Activated CD4-positive, alpha-beta T cell treated with anti-CD3 and anti-CD28 coated beads for 4 hours (primary cell): ENCODE results near the gene GMPS.
"Not testable (repeated sequence)": the region's sequence is repeated elsewhere in the genome, so short reads cannot be mapped to it uniquely, and the experiment has no call there.

Experiments used
- DNase-seq, 2 donors: peaks; one replicate each; pipeline ENCODE4 v3.0.0-alpha.2; 2020

The GMPS gene

DNA sequence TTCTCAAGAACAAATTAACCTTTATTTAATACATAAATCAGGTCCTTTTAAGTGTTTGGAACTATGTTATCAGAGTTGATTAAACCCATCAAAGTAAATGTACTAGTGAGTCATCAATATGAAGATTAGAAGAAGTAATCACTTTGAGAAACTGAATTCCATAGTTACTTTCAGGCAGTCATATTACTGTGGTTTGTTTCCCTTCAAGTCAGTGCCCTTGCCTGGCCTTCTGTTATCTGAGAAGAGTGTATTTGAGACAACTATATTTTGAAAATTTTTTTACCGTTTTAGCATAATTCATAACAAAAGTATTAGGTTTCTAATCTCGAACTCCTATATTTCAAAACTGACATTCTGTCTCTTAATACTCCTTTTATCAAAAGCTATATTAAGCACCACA, 73.6 kb downstream of the GMPS start:
- DNase-seq = no peak

DNA sequence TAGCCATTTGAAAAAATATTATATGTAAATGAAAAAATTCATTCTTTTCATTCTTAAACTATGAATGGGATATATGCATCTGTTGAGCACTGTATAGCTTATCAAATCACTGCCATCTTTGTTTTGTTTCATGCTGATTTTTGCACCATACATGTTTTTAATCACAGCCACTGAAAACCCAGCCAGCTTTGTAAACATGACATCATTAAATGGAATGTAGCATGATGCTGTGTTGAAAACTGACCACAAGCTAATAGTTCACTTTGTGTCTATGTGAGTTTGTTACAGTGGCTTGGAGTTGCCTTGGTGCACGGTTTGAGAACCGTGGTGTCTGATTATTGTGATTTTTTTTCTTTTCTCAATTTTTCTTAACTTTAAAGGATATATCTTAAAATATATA, 75.7 kb downstream of the GMPS start:
- DNase-seq = no peak

DNA sequence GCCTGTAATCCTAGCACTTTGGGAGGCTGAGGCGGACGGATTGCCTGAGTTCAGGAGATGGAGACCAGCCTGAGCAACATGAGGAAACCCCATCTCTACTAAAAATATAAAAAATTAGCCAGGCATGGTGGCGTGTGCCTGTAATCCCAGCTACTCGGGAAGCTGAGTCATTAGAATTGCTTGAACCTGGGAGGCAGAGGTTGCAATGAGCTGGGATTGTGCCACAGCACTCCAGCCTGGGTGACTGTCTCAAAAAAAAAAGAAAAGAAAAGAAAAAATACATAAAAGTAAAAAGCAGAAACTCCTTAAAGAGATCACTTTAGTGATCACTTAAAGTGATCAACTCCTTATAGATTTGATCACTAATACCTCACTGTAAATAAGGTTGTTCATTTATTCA, 78.0 kb downstream of the GMPS start:
- DNase-seq = no peak

DNA sequence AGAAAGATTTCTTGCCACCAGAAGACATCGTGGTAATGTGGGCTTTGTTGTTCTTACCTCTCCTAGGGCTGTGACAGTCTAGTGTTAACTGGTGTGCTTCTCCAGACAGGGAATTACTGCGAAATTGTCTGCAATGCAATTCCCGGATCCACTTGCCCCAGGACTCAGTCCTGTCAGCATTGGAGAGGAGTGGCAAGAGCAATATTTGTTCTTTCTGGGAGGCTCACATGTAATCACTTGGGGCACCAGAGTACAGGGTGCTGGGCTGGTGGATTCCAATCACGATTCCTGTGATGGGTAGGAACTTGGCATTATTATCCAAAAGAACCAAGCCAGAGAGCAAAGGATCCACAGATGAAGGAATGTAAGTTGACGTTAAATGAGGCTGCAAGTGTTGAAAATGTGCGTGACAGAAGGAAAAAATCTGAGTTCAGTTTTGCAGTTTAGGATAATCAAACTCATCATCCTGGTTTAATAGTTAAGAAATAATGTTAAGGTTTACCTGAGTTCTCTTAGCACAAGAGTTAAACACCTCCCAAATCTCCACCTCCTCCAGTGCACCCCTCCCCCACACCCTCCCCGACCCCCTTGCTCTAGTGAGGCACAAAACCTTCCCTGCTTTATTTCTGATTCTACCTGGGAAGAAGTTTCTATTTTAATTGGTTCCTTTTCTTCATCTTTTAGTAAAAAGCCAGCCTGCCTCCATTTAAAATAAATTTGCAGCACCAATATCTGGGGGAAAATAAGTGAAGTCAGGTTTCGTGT, 79.2 kb downstream of the GMPS start:
- no peak for DNase-seq

DNA sequence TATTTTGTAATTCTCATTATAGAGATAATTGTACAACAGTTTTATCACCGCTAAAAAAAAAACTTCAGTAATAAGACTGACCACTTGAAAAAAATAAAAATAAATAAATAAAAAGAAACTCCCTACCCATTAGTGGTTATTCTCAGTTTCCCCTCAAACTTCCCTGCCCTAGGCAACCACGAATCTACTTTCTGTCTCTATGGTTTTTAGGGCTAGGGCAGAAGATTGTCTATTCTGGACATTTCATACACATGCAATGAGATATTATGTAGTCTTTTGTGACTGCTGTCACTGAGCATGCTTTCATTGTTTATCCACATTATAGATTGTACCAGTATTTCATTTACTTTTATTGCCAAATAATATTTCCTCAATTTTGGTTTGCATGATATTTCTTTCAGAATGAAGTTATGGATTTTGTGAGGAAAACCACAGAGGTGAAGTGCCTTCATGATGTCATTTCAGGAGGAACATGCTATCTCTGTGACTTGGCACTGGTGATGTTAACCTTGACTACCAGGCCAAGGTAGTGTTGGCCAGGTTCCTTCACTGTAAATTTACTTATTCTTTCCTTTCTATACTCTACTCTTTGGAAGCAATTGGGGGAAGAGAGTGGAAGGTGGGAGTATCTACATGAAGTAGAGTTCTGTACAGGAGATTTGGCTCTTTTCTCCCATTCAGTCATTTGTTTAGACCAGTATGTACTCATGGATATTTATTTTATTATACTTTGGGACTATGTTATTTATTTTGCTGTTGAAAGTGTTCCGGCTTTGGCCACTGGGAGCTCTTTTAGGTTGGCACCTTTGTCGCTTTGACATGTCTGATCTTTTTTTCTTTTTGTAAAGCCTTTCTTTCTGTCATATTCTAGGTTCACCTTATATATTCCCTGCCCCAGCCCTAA, 86.3 kb downstream of the GMPS start:
- no peak for DNase-seq

DNA sequence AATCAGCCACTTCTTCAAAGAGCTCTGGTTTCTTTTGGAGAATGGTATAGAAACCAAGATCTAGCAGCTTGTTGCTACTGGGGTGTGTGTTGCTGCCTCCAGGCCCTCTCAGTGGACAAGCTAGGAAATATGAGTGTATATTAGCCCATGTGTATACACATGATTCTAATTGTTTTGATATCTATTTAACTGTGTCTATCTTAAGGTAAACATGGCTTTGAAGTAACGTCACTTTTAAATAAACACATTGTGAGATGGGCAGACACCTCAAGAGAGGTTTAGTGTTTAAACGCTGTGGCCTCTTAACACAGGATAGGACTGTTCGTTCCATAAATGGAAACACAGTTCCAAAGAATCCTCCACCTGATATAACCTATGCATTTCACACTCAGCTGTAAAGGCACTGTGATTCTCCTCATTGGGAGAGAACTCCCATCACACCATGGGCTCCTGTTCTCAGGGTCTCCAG, 87.0 kb downstream of the GMPS start:
- DNase-seq = no peak

DNA sequence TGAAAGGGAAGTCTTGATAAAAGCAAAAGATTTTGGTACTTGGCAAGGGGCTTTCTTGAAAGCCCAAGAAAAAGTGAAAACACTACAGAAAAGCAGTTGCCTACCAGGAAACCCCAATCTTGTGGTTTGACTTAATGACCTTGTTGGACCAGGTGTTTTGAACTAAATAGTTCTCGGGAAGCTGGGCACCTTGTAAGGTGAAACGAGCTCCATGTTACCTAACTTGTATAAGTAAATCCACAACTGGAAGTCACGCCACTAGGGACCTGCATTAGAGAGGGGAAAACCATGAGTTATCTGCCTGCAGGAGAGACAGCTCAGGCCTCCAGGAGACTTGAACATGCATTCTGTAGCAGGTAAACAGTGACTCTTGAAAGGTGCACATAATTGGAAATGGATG, 88.2 kb downstream of the GMPS start:
- DNase-seq = no peak

DNA sequence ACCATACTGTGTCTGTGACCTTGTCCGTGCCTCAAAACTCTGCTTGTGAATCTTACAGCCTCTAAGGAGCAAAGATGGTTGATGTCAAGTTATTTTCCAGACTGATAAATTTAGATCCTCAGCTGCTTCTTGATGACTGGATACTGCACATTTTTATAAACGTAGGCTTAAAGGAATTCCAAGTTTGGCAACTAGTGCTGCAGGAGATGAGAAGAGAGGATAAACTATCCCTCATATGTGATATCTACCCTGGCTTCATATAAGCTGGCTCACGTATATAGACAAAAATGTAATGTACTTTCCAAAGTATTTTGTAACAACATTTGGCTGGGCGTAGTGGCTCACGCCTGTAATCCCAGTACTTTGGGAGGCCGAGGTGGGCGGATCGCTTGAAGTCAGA, 89.6 kb downstream of the GMPS start:
- DNase-seq = no peak

DNA sequence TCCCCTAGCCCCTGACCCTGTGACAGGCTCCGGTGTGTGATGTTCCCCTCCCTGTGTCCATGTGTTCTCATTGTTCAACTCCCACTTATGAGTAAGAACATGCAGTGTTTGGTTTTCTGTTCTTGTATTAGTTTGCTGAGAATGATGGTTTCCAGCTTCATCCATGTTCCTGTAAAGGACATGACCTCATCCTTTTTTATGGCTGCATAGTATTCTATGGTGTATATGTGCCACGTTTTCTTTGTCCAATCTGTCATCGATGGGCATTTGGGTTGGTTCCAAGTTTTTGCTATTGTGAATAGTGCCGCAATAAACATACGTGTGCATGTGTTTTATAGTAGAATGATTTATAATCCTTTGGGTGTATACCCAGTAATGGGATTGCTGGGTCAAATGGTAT, 90.6 kb downstream of the GMPS start:
- not testable (repeated sequence) for DNase-seq

DNA sequence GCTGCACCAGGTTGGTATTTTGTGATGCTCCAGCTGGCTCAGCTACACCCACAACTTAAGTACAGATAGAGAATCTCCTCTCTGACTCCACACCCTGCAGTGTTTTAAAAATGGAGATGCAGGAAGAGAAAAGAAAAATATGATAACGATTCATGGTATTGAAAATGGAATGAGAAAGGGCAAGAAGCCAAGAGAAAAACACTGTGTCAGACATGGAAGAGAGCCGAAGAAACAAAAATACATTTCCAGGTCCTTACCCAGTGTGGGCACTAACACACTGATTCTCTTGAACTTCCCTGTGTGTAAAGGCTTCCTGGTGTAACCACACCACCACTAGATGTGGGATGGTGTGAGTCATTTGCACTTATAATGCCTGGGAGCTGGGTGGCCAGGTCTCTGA, 93.1 kb downstream of the GMPS start:
- DNase-seq = no peak

DNA sequence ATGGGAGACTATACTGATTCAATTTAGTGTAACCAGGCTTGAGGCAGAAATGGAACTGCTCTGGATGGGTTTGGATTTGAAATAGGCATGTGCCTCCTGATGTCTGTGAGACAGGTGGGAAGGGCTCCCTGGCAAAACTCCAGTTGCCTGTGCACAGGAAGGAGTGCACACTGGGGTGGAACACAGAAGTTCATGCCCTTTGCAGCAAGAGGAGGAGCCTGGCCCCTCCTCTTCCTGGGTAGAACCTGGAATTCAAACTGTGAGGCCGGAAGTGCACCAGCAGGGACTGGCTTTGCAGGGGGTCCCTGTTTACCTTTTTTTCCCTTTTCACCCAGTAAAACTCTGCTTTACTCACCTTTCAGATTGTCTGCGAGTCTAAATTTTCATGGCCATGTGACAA, 99.9 kb downstream of the GMPS start:
- DNase-seq = no peak

DNA sequence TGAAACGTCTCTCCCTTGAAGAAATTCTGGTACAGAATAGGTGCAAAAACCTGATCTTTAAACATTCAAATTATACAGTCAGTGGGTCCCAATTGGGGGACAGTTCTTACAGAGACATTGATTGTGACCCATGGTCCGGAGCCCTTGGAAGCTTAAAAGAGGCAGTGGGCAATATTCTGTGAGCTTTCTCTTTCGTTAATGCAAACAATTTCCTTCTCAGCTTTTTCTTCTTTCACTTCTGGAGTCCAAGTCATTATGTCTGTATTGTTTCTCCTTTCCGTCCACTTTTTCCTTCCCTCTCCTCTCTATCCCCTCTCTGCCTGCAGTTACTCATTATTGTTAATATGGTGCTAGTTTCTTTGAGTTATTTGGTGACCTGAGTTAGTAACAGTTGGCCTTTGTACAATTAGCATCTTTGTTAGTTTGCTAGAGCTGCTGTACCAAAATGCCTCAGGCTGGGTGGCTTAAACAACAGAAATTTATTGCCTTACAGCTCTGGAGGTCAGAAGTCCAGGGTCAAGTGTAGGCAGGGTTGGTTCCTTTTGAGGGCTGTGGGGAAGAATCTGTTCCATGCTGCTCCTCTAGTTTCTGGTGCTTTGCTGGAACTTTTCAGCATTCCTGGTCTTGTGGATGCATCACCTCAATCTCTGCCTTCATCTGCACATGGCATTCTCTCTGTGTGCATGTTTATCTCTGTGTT, 102.6 kb downstream of the GMPS start:
- DNase-seq = no peak

DNA sequence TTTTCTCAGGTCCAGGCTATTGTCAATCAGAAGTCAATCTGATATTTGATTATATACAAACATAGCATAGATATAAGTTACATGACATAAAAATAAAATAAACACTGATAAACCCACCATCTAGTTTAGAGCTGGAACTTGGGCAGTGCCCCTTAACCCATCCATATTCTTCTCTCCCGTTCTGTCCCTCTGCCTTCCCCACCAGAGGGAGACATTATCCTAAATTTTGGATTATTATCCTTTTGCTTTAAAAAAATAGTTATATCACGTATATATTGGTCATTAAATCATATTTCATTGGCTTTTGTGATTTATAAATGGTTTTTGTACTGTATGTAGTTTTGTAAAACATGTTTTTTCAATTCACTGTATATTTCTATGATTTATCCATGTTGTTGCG, 107.9 kb downstream of the GMPS start:
- no peak for DNase-seq

DNA sequence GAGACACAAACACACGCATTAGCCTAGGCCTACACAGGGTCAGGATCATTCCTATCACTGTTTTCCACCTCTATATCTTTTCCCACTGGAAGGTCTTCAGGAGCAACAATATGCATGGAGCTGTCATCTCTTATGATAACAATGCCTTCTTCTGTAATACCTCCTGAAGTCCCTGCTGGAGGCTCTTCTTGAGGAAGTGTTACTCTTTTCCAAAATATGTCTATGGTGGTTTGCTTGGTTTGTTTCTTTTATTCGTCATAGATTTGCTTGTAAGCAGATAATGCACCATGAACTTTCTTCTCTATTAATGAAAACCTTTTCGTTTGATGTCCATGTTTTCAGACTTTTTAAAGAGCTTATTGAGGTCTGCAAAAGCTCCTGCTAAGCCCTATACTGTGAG, 109.3 kb downstream of the GMPS start:
- DNase-seq = no peak

DNA sequence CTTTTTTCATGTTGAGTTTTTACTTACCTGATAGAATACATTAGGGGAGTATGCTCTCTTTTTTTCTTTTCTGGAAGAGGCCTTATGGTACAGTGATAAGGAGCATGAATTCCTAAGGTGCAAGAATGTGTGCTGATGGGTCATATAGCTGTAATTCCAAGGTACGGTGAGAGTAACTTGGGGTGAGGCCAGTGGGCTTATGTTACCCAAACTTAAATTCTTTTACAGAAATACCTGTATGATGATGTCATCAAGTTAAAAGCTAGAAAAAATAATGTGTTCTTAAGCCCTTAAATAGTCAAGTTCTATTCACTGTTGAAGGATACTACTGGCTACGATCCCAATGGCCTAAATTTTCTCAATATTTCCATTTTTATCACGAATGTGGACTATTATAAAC, 111.2 kb downstream of the GMPS start:
- no peak for DNase-seq

DNA sequence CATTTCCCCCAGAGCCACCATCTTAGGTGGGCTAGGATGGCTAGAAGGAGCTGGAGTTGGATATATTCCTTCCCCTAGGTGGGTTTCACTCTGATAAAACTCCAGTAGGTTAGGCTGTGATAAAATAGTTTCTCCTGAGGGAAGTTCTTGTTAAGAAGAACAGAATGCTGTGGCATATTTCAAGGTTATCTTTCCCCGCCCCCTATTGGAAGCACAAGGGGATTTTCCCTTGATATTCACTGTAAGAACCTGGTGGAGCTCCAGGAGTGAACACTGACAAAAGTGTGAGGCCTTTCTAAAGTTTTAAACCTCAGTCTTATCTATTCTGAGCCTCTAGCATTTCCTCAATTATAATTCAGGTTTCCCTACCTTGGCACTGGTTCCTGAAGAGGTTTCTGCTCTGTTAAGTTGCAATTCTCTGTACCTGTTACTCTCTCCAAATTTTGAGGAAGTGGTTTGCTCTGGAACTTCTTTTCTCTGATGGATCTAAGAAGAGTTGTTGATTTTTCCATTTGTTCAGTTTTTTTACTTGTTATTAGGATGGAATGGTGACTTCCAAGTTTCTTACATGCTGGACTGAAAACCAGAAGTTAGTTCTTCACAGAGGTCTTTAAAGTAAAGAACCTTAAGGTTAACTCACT, 113.5 kb downstream of the GMPS start:
- DNase-seq = no peak

DNA sequence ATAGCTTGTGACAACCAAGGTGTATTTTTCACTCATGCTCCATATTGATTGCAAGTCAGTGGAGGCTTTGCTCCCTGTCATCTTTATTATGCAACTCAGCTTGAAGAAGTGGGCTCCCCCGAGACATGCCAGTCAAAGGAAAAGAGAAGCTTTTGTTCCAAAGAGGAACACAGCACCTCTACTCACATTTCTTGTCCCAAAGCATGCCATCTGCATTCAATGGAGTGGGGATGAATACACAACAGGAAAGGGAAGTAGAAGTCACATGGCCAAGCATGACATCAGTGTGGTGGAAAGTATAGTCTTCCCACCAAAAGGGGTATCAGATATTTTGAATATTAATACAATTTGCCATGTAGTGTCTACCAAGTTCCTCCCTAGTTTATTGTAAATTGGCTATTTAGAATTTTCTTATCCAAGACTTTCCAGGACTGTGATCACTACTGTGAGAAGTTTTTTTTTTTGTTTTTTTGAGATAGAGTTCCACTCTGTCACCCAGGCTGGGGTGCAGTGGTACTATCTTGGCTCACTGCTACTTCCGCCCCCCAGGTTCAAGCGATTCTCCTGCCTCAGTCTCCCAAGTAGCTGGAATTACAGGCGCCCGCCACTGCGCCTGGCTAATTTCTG, 114.5 kb downstream of the GMPS start:
- DNase-seq = no peak

DNA sequence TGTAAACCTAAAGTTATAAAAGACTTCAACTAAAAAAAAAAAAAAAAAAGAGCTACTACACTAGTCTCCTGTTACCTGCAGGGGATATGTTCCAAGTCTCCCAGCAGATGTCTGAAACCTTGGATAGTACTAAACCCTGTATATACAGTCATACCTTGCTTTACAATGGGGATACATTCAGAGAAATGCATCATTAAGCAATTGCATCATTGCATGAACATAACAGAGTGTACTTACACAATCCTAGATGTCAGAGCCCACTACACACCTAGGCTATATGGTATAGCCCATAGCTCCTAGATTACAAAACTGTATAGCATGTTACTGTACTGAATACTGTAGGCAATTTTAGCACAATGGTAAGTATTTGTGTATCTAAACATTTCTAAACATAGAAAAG, 119.1 kb downstream of the GMPS start:
- no peak for DNase-seq

DNA sequence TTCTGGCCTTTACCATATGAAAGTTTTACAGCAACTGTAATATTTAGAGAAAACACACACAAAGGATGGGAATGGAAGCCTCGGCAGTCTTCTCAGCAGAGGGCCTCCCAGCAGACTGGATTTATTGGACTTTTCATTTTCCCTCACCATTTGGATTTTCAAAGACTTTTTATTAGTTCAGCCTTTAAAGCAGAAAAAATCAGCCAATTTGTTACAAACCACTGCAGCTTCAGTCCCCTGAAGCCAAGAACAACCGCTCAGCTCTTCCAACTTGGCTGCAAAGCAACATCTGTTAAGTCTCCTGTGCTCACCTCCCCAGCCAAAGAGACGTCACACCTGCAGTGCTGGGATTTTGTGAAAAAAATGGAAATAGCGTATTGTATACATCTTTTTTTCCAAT, 120.8 kb downstream of the GMPS start:
- no peak for DNase-seq

DNA sequence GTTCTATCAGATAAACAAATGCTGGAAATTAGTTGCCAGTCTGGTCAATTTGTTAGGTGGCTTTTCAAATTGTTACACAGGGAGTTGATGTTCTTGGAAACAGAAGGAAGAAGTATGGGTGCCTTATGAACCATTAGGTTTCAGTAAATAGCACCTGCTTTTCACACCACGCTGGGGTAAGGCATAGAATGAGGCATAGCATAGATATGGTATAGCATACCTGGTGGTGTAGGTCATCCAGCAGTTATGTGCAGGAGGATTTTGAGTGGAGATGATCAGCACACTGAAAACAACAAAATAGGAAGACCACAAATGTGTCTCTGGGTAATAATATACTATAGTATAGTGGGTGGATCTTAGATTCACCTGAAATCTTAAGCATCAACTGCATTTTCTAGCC, 121.4 kb downstream of the GMPS start:
- DNase-seq = no peak
